Measurements from ENCODE around the gene SH3GL1. TPM values are rescaled to one million over a fixed set of nuclear protein-coding genes. Genes with fewer than 3 reads are reported as not detected.

SH3GL1 gene
- total and polyA plus RNA-seq, 7 donors: 28.5 to 47.4 (median 33.9) TPM

DNA sequence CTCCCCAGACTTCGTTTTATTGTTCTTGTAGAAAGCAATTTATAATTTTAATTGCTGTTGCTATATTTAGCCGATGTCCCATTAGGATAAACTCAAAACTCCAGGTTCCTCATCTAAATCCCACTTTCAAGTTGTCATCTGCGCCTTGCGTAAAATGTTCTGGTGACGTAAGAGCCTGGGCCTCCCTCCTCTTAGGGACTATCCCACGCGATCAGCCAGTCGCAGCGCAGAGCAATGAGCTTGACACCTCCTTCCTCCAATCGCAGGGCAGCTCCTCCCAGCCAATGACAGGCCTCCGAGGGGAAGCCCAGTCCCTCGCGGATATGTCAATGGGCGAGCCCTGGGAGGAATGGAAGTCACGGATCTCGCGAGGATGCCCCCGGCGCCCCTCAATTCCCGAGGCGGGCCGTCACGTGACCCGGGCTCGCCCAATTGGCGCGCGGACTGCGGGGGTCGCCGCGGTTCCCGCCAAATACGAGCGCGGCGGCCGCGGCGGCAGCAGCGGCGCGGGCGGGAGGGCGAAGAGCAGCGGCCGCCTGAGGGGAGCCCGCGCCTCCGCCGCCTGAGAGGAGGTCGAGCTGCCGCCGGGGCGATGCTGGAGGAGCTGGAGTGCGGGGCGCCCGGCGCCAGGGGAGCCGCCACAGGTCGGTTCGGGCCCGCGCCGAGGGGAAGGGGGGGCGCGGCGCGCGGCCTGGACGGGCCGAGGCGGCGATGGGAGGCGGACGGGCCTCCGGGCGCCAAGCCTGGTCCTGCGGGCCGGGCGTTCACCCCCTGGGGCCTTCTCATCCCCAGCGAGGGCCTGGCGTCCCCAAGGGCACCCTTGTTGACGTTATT is 2.0 kb upstream of the SH3GL1 start, which contains the start of gene CHAF1A:
TSS of gene CHAF1A (plus strand) at position 470 of the 834 bp plus-strand sequence. CDS start at position 593, 123 bp downstream.
- peak within 1 kb of the TSS; percentile 91 to 94 (median 92) for H3K27ac ChIP-seq
- WGBS, 2 donors: 0% methylated on average over 84 of the region's 84 CpGs
- H3K4me3 ChIP-seq: peak within 1 kb of the TSS; percentile 47 to 81 (median 74)
- no peaks in the 10 kb centered on the region for H3K36me3 ChIP-seq
- DNase-seq: peak; percentile 100
- TF ChIP-seq EP300 (IDR thresholded peaks at IDR 0.05) (peak in 1 of 4 donors; percentile 45), POLR2A (IDR thresholded peaks at IDR 0.05) (peak in 1 of 2 donors; percentile 36), POLR2AphosphoS5 (IDR thresholded peaks at IDR 0.05) (peak; percentile 74 to 93 (median 86))
- TF ChIP-seq, protein P1, sequence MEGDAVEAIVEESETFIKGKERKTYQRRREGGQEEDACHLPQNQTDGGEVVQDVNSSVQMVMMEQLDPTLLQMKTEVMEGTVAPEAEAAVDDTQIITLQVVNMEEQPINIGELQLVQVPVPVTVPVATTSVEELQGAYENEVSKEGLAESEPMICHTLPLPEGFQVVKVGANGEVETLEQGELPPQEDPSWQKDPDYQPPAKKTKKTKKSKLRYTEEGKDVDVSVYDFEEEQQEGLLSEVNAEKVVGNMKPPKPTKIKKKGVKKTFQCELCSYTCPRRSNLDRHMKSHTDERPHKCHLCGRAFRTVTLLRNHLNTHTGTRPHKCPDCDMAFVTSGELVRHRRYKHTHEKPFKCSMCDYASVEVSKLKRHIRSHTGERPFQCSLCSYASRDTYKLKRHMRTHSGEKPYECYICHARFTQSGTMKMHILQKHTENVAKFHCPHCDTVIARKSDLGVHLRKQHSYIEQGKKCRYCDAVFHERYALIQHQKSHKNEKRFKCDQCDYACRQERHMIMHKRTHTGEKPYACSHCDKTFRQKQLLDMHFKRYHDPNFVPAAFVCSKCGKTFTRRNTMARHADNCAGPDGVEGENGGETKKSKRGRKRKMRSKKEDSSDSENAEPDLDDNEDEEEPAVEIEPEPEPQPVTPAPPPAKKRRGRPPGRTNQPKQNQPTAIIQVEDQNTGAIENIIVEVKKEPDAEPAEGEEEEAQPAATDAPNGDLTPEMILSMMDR (IDR thresholded peaks at IDR 0.05): no peak
- intact Hi-C loops (cut with DNase I): loop anchor here (2.0 to 5.0 kb wide), 3 partner anchors 75 to 235 kb away; partner anchors contain the start of genes TNFAIP8L1 and YJU2
- peaks cover 0 to 48% (median 45%) of the 10 kb centered on the region in 4 donors for H3K4me1 ChIP-seq
- H3K27me3 ChIP-seq: no peaks in the 10 kb centered on the region
- H3K9me3 ChIP-seq: no peaks in the 10 kb centered on the region

DNA sequence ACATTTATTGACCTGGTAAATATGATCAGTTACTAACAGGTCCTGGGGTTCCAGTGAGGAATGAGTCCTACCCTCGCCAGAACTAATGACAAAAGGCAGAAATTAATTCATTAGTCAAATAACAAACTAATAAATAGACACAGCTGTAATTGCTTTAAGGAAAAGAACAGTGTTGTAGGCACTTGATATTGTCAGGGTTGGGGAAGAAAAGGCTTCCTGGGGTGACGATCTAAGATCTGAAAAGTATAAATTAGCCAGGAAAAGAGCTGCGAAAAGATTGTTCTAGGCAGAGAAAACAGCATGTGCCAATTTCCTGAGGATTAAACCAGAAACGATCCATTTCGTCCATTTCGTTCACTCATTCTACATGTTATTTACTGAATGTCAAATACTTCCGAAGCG is 1.4 kb upstream of the SH3GL1 start:
- WGBS, 2 donors: 0 to 1% methylated on average over 8 of the region's 8 CpGs
- H3K27ac ChIP-seq: peak overlapping the region; percentile 91 to 94 (median 92)
- peaks cover 0 to 54% (median 51%) of the 10 kb centered on the region in 4 donors for H3K4me1 ChIP-seq
- H3K9me3 ChIP-seq: no peaks in the 10 kb centered on the region
- H3K36me3 ChIP-seq: no peaks in the 10 kb centered on the region
- intact Hi-C loops (cut with DNase I): loop anchor here (2.0 to 5.0 kb wide), 4 partner anchors 59 to 236 kb away; partner anchors contain the start of genes MPND, TNFAIP8L1 and YJU2
- no peak for DNase-seq
- no peak for TF ChIP-seq POLR2AphosphoS5 (IDR thresholded peaks at IDR 0.05)
- H3K4me3 ChIP-seq: peak overlapping the region; percentile 15 to 81 (median 74)
- no peaks in the 10 kb centered on the region for H3K27me3 ChIP-seq

DNA sequence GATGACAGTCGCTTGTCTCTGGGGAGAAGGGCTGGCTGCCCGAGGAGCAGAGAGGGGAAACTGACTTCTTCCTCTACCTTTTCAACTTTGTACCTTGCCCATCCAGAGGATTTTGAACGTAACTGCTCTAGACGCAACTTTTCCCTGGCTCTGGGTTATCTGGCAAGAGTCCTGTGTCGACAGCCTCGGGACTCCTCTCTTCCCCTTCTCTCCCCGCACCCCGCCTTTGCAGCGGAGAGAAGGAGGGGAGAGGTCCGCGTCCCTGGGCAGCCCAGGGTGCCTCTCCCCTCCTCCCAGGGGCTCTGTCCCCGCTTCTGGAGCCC is 574 bp downstream of the SH3GL1 start:
- H3K9me3 ChIP-seq: no peaks in the 10 kb centered on the region
- H3K27me3 ChIP-seq: no peaks in the 10 kb centered on the region
- H3K4me3 ChIP-seq: peak overlapping the region; percentile 91 to 98 (median 96)
- WGBS, 2 donors: 0 to 1% methylated on average over 12 of the region's 12 CpGs
- H3K27ac ChIP-seq: peak overlapping the region; percentile 93 to 97 (median 96)
- H3K4me1 ChIP-seq: peaks cover 0 to 63% (median 60%) of the 10 kb centered on the region in 4 donors
- intact Hi-C loops (cut with DNase I): loop anchor here (2.0 to 5.0 kb wide), 3 partner anchors 57 to 238 kb away; partner anchors contain the start of genes MPND and TNFAIP8L1
- H3K36me3 ChIP-seq: peaks cover 0 to 12% (median 3%) of the 10 kb centered on the region in 4 donors
- DNase-seq: peak; percentile 76
- TF ChIP-seq, protein P1 (IDR thresholded peaks at IDR 0.05): no peak
- TF ChIP-seq POLR2A (IDR thresholded peaks at IDR 0.05) (no peak), POLR2AphosphoS5 (IDR thresholded peaks at IDR 0.05) (no peak), EP300 (IDR thresholded peaks at IDR 0.05) (no peak)

DNA sequence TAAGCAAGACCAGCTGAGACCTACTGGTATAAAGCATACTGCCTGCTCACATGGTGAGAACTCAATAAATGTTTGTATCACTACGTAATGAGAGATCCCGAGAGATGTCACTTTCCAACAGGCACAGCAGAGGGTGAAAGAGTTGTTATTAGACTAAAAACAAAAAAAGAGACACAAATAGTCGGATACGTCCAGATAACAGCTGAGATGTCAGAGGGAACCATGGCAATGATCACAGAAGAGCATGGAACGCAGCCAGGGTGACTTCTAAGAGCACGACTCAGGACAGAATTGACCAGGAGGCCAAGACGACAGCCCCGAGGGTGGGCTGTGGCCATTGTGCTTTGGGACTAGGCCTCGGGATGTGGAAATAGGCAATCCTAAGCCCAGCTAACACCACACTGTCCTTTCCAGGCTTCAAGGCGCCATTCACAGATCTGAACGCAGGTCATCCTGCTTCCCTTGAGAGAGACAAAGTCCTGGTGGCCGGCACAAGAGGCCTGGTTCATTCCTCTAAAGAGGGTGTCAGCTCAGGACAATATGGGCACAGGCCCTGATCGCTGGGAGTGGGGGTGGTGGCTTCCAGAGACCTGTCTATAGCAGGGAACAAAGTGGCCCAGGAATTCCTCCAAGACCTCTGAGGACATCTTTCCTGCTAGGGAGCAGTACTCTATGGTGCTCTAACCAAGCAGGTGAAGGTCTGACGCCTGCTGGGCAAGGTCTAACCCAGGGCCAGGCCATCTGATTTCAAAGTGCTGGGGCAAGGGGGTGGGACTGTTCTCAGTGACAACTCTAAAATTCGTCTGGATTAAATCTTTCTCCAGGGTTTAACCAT is 3.2 kb downstream of the SH3GL1 start:
- TF ChIP-seq POLR2A (IDR thresholded peaks at IDR 0.05): no peak
- no peak for TF ChIP-seq EP300 (IDR thresholded peaks at IDR 0.05)
- TF ChIP-seq, protein P1 (IDR thresholded peaks at IDR 0.05): no peak
- no peak for TF ChIP-seq POLR2AphosphoS5 (IDR thresholded peaks at IDR 0.05)
- Histone ChIP-seq H3K9me3 (no peaks in the 10 kb centered on the region), H3K4me3 (no peak overlapping the region), H3K27me3 (no peaks in the 10 kb centered on the region), H3K36me3 (peaks cover 0 to 12% (median 3%) of the 10 kb centered on the region in 4 donors), H3K27ac (peak overlapping the region; percentile 18 to 42 (median 34)), H3K4me1 (peaks cover 0 to 78% (median 68%) of the 10 kb centered on the region in 4 donors)
- intact Hi-C loops (cut with DNase I): no loop called here
- 88 to 89% methylated on average over 15 of the region's 15 CpGs for WGBS, 2 donors
- no peak for DNase-seq

All from sigmoid colon (tissue), 7 donors.